ENCODE results near the gene FAT1.
"Not testable (repeated sequence)": the region's sequence is repeated elsewhere in the genome, so short reads cannot be mapped to it uniquely, and the experiment has no call there.

The FAT1 gene

DNA sequence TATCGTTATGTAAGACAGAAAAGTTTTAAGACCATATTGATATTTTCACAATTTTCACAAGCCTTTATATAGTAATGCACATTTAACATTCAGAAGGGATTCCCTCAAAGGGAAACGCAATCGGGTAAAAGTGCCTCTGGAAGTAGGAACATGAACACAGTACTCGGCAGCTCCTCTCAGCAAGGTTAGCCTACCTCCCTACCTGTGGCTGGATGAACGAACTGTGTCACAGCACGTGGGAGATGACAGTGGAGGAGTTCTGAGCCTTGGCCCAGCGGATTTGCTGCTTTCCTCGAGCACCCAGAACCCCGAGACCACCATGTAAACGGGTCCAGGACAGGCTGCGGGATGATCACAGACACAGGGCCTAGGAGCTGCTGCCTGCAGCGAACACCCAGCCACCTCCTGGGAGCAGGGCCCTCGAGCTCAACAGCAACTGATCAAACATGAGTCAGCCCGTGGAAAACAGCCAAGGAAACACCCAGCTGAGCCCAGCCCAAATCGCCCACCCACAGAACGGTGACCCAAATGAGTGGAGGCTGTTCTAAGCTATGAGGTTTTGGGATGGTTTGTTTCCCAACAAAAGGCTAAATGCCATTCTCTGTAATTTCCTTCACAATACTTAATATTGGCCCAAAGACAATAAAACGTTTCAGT is 30.4 kb downstream of the FAT1 start:
- no peak for DNase-seq

DNA sequence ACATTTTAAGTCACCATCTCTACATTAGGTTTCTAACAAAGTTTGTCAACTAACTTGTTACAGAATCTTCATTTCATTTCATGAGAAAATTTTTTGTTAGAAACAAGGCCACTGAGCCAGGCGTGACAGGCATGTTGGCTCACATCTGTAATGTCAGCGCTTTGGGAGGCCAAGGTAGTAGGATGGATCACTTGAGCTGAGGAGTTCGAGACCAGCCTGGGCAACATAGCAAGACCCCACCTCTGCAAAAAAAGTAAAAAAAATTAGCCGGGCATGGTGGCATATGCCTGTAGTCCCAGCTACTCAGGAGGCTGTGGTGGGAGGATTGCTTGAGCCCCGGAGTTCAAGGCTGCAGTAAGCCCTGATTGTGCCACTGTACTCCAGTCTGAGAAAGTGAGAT is 32.3 kb downstream of the FAT1 start:
- DNase-seq: no peak

DNA sequence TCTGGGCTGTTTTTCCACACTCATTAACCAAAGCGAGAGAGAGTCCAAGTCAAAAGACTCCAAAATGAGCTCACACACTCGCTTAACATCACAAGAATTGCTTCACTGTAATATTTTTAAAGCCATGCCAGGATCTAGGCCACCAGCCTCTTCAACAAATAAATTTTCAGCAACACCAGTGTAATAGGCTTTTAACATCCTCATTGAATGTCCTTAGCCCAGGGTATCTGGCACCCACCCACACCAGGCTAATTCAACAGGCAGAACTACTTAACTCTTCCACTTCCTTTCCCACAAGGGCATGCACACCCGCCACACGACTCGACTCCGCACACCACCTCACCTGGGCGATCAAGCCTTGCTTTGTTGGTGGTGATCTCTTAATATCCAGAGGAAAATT is 34.2 kb downstream of the FAT1 start:
- no peak for DNase-seq

DNA sequence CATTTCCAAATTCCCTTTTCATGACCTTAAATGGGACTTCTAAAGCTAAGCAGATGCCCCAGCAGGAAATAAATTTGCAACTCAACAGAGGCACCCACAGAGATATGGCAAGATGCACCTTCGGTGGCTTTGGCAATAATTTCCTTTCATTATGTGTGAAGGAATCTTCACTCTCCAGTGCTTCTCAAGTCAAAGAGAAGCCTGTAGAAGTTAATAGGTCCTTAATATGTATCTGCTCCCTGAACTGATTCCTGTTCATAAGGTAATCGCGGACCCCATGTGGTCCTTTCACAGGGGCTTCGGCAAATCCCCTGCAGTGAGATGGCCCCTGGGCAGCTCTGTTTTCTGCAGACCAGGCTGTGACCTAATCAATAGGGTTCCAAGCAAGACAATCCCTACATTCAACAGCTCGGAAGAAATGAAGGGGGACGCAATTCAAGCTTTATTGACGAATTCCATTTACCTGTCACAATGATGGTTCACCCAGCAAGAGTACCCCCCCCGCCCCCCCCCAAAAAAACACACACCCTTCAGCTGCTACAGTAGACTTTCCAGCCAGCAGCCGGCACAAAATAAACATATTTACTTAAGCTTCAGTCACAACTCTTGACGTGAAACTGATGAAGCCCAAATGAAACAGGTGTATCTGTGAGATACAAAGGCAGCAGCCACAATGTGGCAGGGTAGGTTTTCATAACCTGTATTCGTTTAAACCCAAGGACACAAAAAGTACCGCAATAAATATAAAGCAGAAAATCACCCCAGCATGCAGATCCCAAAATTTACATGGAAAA is 35.3 kb downstream of the FAT1 start:
- no peak for DNase-seq

DNA sequence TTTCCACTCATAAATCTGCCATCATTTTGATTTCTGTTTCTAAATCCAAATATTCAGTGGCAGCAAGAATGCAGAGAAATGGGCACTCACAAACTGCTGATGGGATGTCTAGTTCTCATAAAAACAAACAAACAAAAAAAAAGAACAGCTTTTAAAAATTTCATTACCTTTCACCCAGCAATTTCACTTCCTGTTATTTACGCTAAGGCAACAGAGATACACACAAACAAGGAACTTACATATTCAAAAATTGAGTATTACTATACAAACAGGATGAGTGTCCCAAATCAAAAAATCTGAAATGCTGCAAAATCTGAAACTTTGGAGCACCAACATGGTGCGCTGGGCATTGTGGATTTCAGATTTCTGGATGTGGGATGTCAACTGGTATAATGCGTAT is 36.4 kb downstream of the FAT1 start:
- DNase-seq: no peak

GRCh38 chr4:186685767-186686183 is 37.9 kb downstream of the FAT1 start:
- DNase-seq: no peak

- DNase-seq: no peak
Measured at GRCh38 chr4:186684889-186685309, 38.8 kb downstream of the FAT1 start.

DNA sequence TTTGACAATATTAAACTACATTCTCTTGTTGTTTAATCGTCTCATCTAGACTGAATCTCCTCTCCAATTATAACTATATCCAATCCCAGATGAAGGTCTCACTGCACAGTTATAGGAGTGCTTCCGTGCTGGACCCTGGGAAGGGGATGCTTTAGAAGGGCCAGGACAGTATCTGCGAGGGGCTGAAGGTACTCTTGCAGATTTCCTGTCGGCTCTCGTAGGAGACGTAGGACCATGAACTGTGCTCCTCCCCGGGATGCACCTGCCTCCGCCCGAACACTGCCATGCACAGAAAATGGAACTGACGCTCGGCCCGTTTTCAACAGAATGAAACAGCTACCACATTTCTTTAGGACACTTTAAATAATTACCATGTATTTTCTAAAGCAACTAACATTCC is 39.4 kb downstream of the FAT1 start:
- DNase-seq: no peak

DNA sequence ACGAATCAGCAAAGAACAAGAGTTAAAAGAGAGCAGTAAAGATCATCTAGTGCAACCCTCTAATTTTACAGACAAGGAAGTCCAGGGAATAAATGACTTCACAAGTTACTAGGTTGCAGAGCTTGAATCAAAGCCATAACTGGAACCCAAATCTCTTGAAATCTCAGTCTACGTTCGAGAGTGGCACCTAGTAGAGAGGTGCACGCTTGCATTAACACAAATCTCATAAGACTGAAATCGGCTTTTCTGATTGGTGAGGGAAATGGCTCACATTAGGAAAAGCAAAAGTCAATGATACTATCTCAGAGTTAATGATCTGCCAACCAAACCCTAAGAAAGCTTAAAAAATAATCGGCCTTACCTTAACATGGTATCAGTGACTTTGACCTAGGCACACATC is 43.0 kb downstream of the FAT1 start:
- DNase-seq: no peak

GRCh38 chr4:186676531-186677161 is 47.0 kb downstream of the FAT1 start:
- DNase-seq: no peak

GRCh38 chr4:186669735-186670134 is 53.9 kb downstream of the FAT1 start:
- no peak for DNase-seq

- no peak for DNase-seq
Measured at GRCh38 chr4:186669159-186669731, 54.4 kb downstream of the FAT1 start.

GRCh38 chr4:186666750-186667149 is 56.9 kb downstream of the FAT1 start:
- no peak for DNase-seq

DNA sequence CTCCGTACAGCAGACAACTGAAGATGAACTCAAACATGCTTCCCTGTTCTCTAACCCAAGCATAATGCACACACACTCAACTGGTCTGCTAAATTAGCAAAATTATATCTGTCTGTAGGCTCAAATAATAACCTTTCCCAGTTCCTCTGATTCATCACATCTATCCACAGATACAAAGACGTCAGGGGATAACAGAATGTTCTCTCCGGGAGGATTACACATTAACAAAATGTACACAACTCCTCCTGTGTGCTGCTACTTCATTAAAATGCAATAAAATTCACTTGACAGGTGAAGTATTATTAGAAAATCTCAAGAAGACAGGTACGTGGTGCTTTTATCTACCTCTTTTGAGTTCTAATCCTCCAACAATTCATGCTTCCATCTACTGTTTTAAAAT is 57.4 kb downstream of the FAT1 start:
- DNase-seq: no peak

GRCh38 chr4:186660403-186660802 is 63.3 kb downstream of the FAT1 start:
- DNase-seq: no peak

- DNase-seq: no peak
Measured at GRCh38 chr4:186659935-186660334, 63.7 kb downstream of the FAT1 start.

DNA sequence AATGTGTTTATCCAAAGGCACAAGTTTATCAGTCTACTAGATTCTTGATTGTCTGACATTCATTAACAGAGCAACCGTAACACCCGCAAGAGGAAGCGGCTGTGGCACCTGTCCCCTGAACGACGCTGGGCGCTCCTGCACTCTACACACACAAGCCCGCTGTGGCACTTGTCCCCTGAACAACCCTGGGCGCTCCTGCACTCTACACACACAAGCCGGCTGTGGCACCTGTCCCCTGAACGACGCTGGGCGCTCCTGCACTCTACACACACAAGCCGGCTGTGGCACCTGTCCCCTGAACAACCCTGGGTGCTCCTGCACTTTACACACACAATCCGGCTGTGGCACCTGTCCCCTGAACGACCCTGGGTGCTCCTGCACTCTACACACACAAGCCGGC is 64.2 kb downstream of the FAT1 start:
- DNase-seq: not testable (repeated sequence)

DNA sequence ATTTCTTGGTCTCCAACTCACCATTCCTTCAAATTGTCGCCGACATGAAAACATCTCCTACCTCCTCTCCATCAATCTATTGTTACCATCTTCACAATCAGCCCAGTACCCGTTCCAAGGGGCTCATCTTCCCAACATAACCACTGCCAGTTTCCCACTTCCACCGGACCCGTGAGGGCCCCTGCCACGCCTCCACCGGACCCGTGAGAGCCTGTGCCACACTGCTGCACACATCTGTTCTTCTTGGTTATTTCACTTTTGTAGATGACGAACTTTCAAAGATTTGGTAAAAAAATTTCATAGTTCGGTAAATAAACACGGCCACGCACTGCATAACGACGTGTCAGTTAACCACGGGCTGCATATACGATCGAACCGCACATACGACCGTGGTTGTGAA is 65.0 kb downstream of the FAT1 start:
- no peak for DNase-seq

GRCh38 chr4:186657764-186658163 is 65.9 kb downstream of the FAT1 start:
- no peak for DNase-seq

- no peak for DNase-seq
Measured at GRCh38 chr4:186653969-186654368, 69.7 kb downstream of the FAT1 start.

- DNase-seq: no peak
Measured at GRCh38 chr4:186651624-186652023, 72.0 kb downstream of the FAT1 start.

- DNase-seq: no peak
Measured at GRCh38 chr4:186651181-186651603, 72.5 kb downstream of the FAT1 start.

DNA sequence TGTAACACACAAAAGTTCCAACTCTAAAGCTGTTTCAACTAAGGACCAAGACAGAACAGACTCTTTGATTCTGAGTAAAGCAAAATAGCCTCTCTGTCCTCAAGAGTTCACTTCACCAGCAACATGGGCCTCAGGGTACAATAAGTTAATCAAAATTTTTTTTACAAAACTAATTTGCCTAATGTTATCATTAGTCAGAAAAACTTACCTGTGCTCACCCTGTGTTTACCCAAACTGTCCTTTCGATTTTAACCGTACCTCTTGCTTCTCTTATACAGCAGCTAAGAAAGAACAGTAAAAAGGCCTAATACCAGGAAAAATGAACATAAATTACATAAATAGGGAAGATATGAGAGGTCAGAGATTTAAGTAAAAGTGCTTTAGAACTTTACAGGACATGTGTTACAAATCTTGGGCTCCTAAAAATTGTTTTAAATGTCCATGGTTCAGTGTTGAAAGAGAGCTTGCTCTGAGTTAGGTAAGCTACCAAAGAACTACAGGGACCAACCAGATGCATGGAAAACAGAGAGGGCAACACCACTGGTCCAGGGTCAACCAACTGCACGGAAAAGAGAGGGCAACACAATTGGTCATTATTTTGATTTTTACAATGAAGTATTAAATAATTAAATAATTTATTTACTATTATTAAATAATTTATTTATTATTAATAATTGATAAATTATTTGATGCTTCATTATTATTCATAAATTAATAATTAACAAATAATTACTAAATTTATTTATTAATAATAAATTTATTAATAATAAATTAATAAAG is 73.1 kb downstream of the FAT1 start:
- no peak for DNase-seq

Data from activated T-cell treated with anti-CD3 and anti-CD28 coated beads, Interleukin-2, amount 50 U/mL, for 48 hours (primary cell).